ENCODE data around the gene PI4K2A.
"Not testable (repeated sequence)": the region's sequence is repeated elsewhere in the genome, so short reads cannot be mapped to it uniquely, and the experiment has no call there.

GRCh38 chr10:97684368-97684713 lies 43.9 kb downstream of the PI4K2A start:
- TF ChIP-seq CTCF (IDR thresholded peaks at IDR 0.05); EZH2 (IDR thresholded peaks at IDR 0.05; ENCODE audit: borderline replicate concordance, insufficient read depth, low read depth, low read length, poor library complexity, severe bottlenecking): not testable (repeated sequence)

Measured in B cell (primary cell).